Stimulated activated CD8-positive, alpha-beta memory T cell treated with anti-CD3 and anti-CD28 coated beads, Interleukin-12 subunit alpha, Interleukin-12 subunit beta, amount 100 ng/mL, for 1 hour (primary cell): Measurements from ENCODE around the gene ZNRF2.
A peak's percentile ranks its signal among the peaks of the same experiment; 100 is the strongest.
"Not testable (repeated sequence)": the region's sequence is repeated elsewhere in the genome, so short reads cannot be mapped to it uniquely, and the experiment has no call there.

Source experiments
- DNase-seq: peaks from one replicate; pipeline ENCODE4 v3.0.0-alpha.2; 2020; ENCODE audit warnings: low read depth

The ZNRF2 gene

DNA sequence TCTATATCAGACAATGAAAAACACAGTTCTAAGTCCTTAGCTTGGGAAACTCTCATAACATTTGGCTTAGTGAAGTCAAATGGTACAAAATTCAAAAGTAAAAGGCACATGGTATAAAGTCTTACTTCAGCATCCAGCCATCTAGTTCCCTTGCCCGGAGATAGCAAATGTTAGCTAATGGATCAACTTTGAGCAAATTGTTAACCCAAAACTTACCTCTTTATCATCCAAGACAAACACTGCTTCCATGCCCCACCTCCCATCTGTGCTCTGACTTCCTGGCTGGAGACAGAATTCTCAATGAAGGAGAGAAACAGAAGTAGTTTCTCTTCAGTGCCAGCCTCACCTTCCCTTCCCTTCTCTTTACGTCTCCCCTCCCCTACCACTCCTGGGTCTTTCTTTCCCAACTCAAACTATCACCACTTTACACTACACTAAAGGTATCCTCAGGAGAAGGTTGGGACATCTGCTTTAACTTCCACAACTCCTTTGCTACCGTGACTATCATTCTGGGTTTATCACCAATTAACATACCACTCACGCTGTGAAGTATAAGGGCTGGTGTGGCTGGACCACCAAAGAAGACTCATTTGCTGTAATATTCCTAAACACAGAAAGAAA, 21.2 kb upstream of the ZNRF2 start:
- no peak for DNase-seq

DNA sequence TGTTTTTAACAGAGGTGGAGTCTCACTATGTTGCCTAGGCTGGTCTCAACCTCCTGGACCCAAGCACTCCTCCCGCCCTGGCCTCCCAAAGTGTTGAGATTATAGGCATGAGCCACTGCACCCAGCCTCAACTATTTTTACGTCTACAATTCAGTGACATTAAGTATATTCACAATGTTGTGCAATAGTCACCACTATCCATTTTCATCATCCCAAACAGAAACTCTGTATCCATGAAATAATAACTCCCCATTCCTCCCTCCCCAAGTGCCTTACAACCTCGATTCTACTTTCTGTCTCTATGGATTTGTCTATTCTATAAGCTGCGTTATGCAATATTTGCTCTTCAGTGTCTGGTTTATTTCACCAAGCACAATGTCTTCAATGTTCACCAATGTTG, 20.3 kb upstream of the ZNRF2 start:
- DNase-seq: no peak

GRCh38 chr7:30265189-30265588, 19.2 kb upstream of the ZNRF2 start:
- DNase-seq: not testable (repeated sequence)

- DNase-seq: no peak
These were observed 17.7 kb upstream of the ZNRF2 start for GRCh38 chr7:30266686-30267085.

DNA sequence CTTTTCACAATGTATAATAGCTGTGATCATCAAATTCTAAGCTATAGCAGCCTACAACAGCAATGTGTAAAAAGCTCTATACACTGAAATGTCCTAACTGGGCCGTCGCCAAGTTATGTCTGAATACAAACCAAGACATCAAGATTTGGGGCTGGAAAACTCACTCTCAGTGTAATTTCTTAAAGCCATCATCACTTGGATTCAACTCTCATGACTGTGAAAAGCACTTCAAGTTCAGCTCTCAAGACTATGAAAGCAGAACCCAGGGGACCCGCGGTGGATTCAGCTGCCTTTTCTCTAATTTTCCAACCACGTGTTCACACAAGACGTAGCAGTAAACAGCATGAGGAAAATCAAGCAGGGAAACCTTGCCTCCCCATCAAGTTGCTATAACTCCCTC, 15.8 kb upstream of the ZNRF2 start:
- DNase-seq: no peak

- no peak for DNase-seq
These were observed 14.9 kb upstream of the ZNRF2 start for GRCh38 chr7:30269490-30269889.

DNA sequence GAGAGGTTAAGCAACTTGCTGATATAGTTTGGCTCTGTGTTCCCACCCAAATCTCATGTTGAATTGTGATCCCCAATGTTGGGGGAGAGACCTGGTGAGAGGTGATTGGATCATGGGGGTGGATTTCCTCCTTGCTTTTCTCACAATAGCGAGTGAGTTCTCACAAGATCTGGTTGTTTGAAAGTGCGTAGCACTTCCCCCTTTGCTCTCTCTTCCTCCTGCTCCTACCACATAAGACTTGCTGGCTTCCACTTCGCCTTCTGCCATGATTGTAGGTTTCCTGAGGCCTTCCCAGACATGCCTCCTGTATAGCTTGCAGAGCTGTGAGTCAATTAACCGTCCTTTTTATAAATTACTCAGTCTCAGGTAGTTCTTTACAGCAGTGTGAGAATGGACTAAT, 13.5 kb upstream of the ZNRF2 start:
- DNase-seq: no peak

- no peak for DNase-seq
These were observed 12.3 kb upstream of the ZNRF2 start for GRCh38 chr7:30272126-30272525.

DNA sequence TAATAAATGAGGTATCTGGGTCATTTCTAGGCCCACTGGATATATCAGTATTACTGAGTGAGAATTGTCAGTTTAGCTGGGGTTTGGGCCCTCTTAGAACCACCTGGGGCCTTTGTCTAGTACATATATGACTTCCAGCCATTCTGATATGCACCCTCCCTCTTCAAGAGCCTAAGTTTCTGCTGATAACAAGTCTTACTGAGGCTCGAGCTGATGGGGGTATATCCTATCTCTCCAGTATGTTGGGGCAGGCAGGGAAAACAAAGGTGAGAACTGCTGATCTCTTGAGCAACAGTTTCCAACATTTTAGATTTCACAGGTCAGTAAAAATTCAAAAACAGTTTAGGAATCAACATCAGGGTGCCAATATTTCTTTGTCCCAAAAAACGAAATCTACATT, 10.8 kb upstream of the ZNRF2 start:
- no peak for DNase-seq

DNA sequence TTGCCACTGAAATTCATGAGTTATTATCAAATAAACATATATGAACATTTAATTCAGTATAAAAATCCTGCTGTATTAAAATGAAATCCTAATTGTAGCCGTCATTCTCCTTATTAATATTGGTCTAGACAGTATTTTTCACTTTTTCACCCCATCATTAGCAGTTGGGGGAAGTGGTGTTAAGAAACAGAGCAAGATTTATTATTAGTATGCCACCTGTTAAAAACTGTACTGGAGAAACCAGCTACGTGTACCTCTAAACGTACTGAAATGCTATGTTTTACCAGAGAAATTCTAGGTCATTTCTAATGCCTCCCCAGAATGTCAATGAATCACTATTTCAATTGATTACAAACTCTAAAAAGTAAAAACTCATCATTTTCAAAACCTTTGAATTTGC, 9.8 kb upstream of the ZNRF2 start:
- DNase-seq: no peak

DNA sequence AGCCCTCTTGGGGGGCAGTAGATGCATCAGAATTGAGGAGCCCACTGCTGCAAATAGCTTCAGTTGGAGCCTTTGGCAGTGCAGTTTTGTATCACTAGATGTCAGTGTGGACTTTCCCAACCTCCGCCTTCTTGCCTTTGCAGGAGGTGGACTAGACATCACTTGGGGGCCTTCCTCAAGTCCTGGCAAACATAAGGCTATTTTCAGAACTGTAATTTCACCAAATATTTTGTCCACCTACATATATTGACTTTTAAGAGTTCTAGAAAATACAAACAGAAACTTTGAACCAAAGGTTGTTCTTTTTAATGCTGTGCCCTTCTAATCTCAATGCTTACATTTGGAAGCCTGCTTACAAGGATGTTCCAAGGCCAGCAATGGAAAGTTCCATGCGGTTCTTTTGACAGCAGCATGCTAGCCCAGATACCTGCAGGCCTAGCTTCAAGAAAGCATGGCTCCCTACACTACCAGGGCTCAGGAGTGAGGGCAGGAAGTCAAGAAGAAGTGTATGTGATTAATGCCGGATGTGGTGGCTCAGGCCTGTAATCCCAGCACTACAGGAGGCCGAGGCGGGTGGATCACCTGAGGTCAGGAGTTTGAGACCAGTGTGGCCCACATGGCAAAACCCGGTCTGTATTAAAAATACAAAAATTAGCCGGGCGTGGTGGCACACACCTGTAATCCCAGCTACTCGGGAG, 8.0 kb upstream of the ZNRF2 start:
- DNase-seq: peak; percentile 18

DNA sequence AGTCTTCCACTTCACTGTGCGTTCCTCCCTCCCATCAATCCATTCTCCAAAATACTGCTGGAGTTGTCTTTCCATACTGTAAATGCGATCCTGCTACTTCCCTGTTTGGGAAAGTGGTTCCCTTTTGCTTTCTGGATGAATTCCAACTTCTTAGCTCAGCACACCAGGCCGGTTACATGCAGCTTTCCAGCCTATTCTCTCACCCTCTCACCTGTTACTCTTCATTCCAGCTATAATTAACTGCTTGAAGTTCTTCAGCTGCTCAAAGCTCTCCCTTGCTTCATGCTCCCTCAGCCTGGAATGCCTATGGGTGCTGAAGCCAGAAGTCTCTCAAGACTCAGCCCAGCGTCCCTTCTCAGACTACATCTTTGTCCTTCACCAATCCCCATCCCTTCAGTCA, 6.0 kb upstream of the ZNRF2 start:
- DNase-seq: no peak

DNA sequence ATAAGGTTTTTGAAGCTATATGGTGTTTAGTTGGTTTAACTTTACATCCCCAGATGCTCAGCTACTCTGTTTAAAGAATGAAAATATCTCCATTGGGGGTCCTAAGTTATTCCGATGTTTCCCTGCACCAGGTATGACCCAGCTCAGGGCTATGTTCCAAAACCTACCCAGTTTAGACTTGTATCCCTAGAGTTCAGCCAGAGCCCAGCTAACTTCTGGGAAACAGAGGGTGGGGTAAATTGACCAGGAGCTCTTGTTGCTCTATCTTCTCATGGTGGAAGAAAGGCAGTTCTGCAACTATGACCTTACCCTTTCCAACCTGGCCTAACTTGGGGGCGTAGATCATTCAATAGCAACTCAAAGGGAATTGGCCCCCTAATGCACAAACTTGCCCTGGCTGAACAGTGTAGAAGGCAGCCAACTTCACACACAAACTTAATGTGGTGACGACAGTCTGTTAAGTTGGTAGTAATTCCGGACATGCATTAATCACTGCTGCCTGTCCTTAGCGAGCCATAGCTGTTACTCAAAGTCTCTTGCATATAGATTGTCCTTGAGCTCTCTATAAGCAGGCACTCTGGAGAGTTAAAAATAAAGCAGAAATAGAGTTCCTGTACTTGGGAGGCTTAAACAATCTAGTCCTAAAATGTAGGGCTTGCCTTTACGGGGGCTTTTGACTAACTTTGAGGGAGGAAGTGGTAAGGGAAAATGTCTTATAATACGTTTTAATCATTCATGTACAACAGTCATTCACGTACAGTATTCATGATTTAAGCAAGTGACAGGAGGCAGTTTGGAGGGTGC, 5.3 kb upstream of the ZNRF2 start:
- no peak for DNase-seq

- DNase-seq: no peak
These were observed 4.8 kb upstream of the ZNRF2 start for GRCh38 chr7:30279653-30279904.

DNA sequence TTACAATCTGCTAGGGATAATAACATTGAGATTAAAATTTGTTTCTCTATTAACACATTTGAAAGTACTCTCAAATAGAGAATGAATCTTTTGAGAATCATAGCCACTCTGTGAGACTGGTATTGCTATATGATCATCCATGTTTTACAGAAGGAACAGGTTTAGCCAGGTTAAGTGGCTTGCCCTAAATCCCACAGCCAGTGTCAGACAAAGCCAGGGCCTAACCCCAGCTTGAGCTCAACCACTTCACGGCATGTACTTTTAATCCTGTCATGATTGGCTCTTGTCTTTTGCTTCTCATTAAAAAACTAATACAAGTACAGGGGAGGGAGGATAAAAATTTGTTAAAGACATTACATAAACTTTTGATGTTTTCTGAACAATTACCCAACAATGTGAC, 3.8 kb upstream of the ZNRF2 start:
- no peak for DNase-seq

- DNase-seq: no peak
These were observed 3.1 kb upstream of the ZNRF2 start for GRCh38 chr7:30281263-30281662.

- no peak for DNase-seq
These were observed 2.6 kb upstream of the ZNRF2 start for GRCh38 chr7:30281791-30282190.

GRCh38 chr7:30282735-30283134, 1.7 kb upstream of the ZNRF2 start:
- DNase-seq: no peak

DNA sequence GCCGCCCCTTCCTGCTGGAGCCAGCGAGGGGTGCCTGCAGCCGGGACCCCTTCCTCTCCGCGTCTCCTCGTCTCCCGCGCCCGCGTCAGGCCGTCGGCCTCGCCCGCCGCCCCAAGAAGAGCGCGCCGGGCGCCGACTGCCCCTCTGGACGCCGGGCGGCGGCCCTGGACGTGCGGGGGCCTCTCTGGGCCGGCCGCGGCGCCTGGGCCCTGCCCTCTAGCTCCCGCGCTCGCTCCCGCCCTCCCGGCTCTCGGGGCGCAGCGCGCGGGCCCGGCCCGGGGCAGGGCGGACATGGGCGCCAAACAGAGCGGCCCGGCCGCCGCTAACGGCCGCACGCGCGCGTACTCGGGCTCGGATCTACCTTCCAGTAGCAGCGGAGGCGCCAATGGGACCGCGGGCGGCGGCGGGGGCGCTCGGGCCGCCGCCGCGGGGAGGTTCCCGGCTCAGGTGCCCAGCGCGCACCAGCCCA, 704 bp downstream of the ZNRF2 start:
- peak; percentile 9 for DNase-seq

DNA sequence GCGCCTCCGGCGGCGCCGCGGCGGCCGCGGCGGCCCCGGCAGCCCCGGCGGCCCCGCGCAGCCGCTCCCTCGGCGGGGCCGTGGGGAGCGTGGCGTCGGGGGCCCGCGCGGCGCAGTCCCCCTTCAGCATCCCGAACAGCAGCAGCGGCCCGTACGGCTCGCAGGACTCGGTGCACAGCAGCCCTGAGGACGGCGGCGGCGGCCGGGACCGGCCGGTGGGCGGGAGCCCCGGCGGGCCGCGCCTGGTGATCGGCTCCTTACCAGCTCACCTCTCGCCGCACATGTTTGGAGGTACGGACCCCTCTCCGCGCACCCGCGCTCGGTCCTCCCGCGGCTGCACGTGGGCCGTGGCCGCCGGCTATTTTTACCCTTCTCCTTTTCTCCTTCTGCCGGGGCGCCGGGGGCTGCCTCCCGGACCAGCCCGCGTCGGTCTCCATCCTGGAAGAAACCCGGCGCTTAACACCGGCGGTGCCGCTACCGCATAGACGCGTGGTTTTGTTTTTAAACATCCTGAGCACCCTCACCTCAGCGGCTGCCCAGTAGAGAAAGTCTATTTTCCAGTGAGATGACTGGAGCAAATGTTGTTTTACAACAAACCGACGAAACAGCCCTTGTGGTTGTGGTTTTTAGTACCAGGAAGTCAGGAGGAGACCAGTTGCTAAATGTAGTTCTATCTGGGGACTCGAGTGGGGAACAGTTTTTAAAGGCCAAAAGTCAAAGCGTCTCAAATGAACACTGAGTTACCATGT, 1.3 kb downstream of the ZNRF2 start:
- DNase-seq: peak; percentile 28

- no peak for DNase-seq
These were observed 2.4 kb downstream of the ZNRF2 start for GRCh38 chr7:30286749-30287148.

GRCh38 chr7:30287625-30288024, 3.2 kb downstream of the ZNRF2 start:
- not testable (repeated sequence) for DNase-seq

DNA sequence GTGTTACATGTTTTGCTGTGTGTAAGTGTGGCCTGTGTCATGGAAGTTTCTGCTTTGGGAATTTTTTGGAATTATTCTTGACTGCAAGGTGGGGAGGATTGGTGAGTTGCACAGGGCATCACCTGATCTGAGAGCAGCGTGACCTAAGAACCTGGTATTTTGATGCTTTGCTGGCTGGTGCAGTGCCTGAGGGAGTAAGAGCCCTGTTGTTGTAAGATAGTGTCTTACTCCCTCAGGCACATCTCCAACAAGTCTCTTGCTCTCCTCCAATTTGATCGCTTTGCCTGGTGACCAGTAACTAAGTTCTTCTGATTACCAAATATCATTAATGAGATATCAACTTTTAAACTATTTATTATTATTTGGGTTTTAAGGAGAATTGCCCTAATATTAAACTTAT, 5.2 kb downstream of the ZNRF2 start:
- DNase-seq: not testable (repeated sequence)
